IMR-90 (cell line): ENCODE measurements around the gene TTC7B. TPM values are rescaled to one million over a fixed set of nuclear protein-coding genes. Genes with fewer than 3 reads are reported as not detected.

Source experiments
- ATAC-seq: fragments of 200-7000 bp; cut with Tn5 transposase; 2 replicates; pipeline ENCODE4 v1.9.1; 2020; ENCODE audit warnings: low read depth, mild to moderate bottlenecking, moderate library complexity
- BruUV-seq: library from RNA; stranded (reverse); fragments of 400-500 nt; replicated peaks from 2 replicates; lab custom pipeline; 2021; lab: Mats Ljungman, UMichigan
- CTCF ChIA-PET: fragments of 300-600 bp; formaldehyde crosslinking; extraction: SDS; loops from one replicate; lab custom pipeline; 2021; ENCODE audit warnings: antibody characterized with exemption; lab: Yijun Ruan, JAX
- POLR2A ChIA-PET: fragments of 300-600 bp; sonication (Branson Sonifier 250); formaldehyde crosslinking; loops from one replicate; lab custom pipeline; 2022; ENCODE audit warnings: antibody characterized with exemption; ENCODE audit not compliant: unreplicated experiment; lab: Charles Lee
- DNase-seq: peaks from one replicate; pipeline ENCODE4 v3.0.0; 2013
- H2AFZ ChIP-seq: replicated peaks from 2 replicates; pipeline ENCODE3; 2013; ENCODE audit warnings: low read length, mild to moderate bottlenecking; ENCODE audit not compliant: poor library complexity
- H2AK5ac ChIP-seq: 2 replicates; pipeline ENCODE4 v1.6.1; 2013; ENCODE audit warnings: low read depth, low read length, inconsistent platforms
- H2AK9ac ChIP-seq: replicated peaks from 2 replicates; pipeline ENCODE3; 2013; ENCODE audit warnings: mild to moderate bottlenecking, low read depth, low read length, moderate library complexity; ENCODE audit not compliant: poor library complexity
- H2BK120ac ChIP-seq: 2 replicates; pipeline ENCODE4 v1.6.1; 2013; ENCODE audit warnings: low read depth, low read length, inconsistent platforms
- H2BK15ac ChIP-seq: 3 replicates; pipeline ENCODE4 v1.6.1; 2013; ENCODE audit warnings: low read depth, low read length, inconsistent platforms
- H2BK20ac ChIP-seq: 2 replicates; pipeline ENCODE4 v1.6.1; 2013; ENCODE audit warnings: low read depth, mild to moderate bottlenecking, inconsistent platforms, low read length, moderate library complexity
- H2BK5ac ChIP-seq: 2 replicates; pipeline ENCODE4 v1.6.1; 2013; ENCODE audit warnings: mild to moderate bottlenecking, low read depth, low read length, inconsistent platforms; ENCODE audit not compliant: poor library complexity, severe bottlenecking
- H3K14ac ChIP-seq: replicated peaks from 2 replicates; pipeline ENCODE4 v1.6.1; 2013; ENCODE audit warnings: low read depth, low read length, inconsistent platforms
- H3K18ac ChIP-seq: 2 replicates; pipeline ENCODE4 v1.6.1; 2013; ENCODE audit warnings: low read depth, low read length, control low read depth
- H3K23ac ChIP-seq: 2 replicates; pipeline ENCODE4 v1.6.1; 2013; ENCODE audit warnings: low read depth, low read length, inconsistent platforms
- H3K27ac ChIP-seq: 2 replicates; pipeline ENCODE4 v1.5.1; 2013; ENCODE audit warnings: mild to moderate bottlenecking, control low read depth, low read length; ENCODE audit not compliant: insufficient read depth
- H3K27me3 ChIP-seq: 2 replicates; pipeline ENCODE4 v1.6.1; 2013; ENCODE audit warnings: low read length; ENCODE audit not compliant: control insufficient read depth, insufficient read depth
- H3K36me3 ChIP-seq: 2 replicates; pipeline ENCODE4 v1.6.1; 2013; ENCODE audit warnings: low read length, mixed read lengths; ENCODE audit not compliant: control insufficient read depth, insufficient read depth
- H3K4ac ChIP-seq: 2 replicates; pipeline ENCODE4 v1.6.1; 2013; ENCODE audit warnings: low read depth, low read length, inconsistent platforms
- H3K4me1 ChIP-seq: 2 replicates; pipeline ENCODE4 v1.6.1; 2013; ENCODE audit warnings: low read length, mixed read lengths; ENCODE audit not compliant: control insufficient read depth, insufficient read depth
- H3K4me2 ChIP-seq: 2 replicates; pipeline ENCODE4 v1.6.1; 2013; ENCODE audit warnings: low read depth, mild to moderate bottlenecking, control low read depth, low read length, moderate library complexity
- H3K4me3 ChIP-seq: 2 replicates; pipeline ENCODE4 v1.5.1; 2013; ENCODE audit warnings: low read depth, mild to moderate bottlenecking, control low read depth, low read length, moderate library complexity; ENCODE audit not compliant: insufficient read depth
- H3K56ac ChIP-seq: 2 replicates; pipeline ENCODE4 v1.6.1; 2013; ENCODE audit warnings: low read length, inconsistent platforms; ENCODE audit not compliant: insufficient read depth; ENCODE audit errors: extremely low read depth
- H3K79me1 ChIP-seq, 2 experiments: 2 replicates each; pipeline ENCODE4 v1.6.1; 2013; ENCODE audit warnings: low read length in 2 of 2, inconsistent platforms in 1 of 2, low read depth in 1 of 2
- H3K9ac ChIP-seq: 2 replicates; pipeline ENCODE4 v1.6.1; 2013; ENCODE audit warnings: low read depth, low read length, control low read depth
- H3K9me1 ChIP-seq: 2 replicates; pipeline ENCODE4 v1.6.1; 2013; ENCODE audit warnings: low read length, inconsistent platforms; ENCODE audit not compliant: insufficient read depth
- H3K9me3 ChIP-seq: 2 replicates; pipeline ENCODE4 v1.6.1; 2013; ENCODE audit warnings: low read length; ENCODE audit not compliant: control insufficient read depth, insufficient read depth
- H4K20me1 ChIP-seq: 2 replicates; pipeline ENCODE4 v1.6.1; 2013; ENCODE audit warnings: low read length, inconsistent platforms; ENCODE audit not compliant: insufficient read depth
- H4K5ac ChIP-seq: 2 replicates; pipeline ENCODE4 v1.6.1; 2013; ENCODE audit warnings: mild to moderate bottlenecking, low read depth, low read length, control low read depth
- H4K8ac ChIP-seq, 2 experiments: 2 replicates each; pipeline ENCODE4 v1.6.1; 2013; ENCODE audit warnings: low read depth in 2 of 2, low read length in 2 of 2, control low read depth in 1 of 2, inconsistent platforms in 1 of 2
- H4K91ac ChIP-seq: 2 replicates; pipeline ENCODE4 v1.6.1; 2013; ENCODE audit warnings: low read depth, low read length, inconsistent platforms; ENCODE audit not compliant: insufficient read depth
- BHLHE40 ChIP-seq: fragments of 150-350 bp; IDR thresholded peaks from 2 replicates; pipeline ENCODE4 v1.6.1; 2016; ENCODE audit warnings: mild to moderate bottlenecking, low read depth, low read length
- CEBPB ChIP-seq: IDR thresholded peaks from 2 replicates; pipeline ENCODE4 v1.6.1; 2012; ENCODE audit warnings: low read depth, low read length, improper control_type of control experiment
- FOS ChIP-seq: fragments of 150-350 bp; IDR thresholded peaks from 2 replicates; pipeline ENCODE4 v1.6.1; 2016; ENCODE audit warnings: low read depth, low read length
- MAFK ChIP-seq: IDR thresholded peaks from 2 replicates; pipeline ENCODE4 v1.6.1; 2012; ENCODE audit warnings: low read depth, low read length, improper control_type of control experiment
- MAZ ChIP-seq: IDR thresholded peaks from 2 replicates; pipeline ENCODE4 v1.6.1; 2012; ENCODE audit warnings: low read depth, mild to moderate bottlenecking, low read length, improper control_type of control experiment, moderate library complexity, borderline replicate concordance
- MXI1 ChIP-seq: IDR thresholded peaks from 2 replicates; pipeline ENCODE4 v1.6.1; 2012; ENCODE audit warnings: low read depth, mild to moderate bottlenecking, low read length, moderate library complexity, borderline replicate concordance
- RAD21 ChIP-seq: IDR thresholded peaks from 2 replicates; pipeline ENCODE4 v1.6.1; 2012; ENCODE audit warnings: low read length, improper control_type of control experiment
- RCOR1 ChIP-seq: IDR thresholded peaks from 2 replicates; pipeline ENCODE4 v1.6.1; 2012; ENCODE audit warnings: mild to moderate bottlenecking, low read length, improper control_type of control experiment; ENCODE audit not compliant: insufficient replicate concordance
- RFX5 ChIP-seq: IDR thresholded peaks from 2 replicates; pipeline ENCODE4 v1.8.0; 2012; ENCODE audit warnings: low read depth, mild to moderate bottlenecking, low read length, moderate library complexity
- WGBS, 2 experiments: methylation state at CpG; one replicate each; pipeline versions ENCODE4 v1.1.5 to v1.1.7; 2013; ENCODE audit warnings: missing lambda C conversion rate in 2 of 2; ENCODE audit not compliant: insufficient read length in 1 of 2; ENCODE audit errors: extremely low coverage in 2 of 2; 5-methylcytosine and 5-hydroxymethylcytosine counted together
- dilution Hi-C: fragments of 300-500 bp; cut with HindIII; formaldehyde crosslinking; loops from one replicate; pipeline ENCODE4 v1.14.3; 2018; ENCODE audit warnings: low sequenced_read_pairs; ENCODE audit not compliant: unreplicated experiment
- in situ Hi-C: fragments of 300-500 bp; cut with MboI; formaldehyde crosslinking; loops from 3 replicates; pipeline ENCODE4 v1.14.3; 2019; ENCODE audit warnings: low sequenced_read_pairs, inconsistent platforms, mixed read lengths
- intact Hi-C: fragments of 100-400 bp; cut with micrococcal nuclease; formaldehyde crosslinking; loops from 2 replicates; pipeline ENCODE4 v1.10.0; 2022
- polyA plus RNA-seq, 3 experiments: library from polyadenylated mRNA; depleted of rRNA; stranded (reverse); fragments of >200 nt; gene quantifications; 2 replicates each; pipeline ENCODE4 v1.2.3, GENCODE V29; 2012; ENCODE audit warnings: low replicate concordance in 1 of 3
- total RNA-seq: library from RNA; depleted of rRNA; stranded (reverse); fragments of >200 nt; gene quantifications from 2 replicates; pipeline ENCODE4 v1.2.3, GENCODE V29; 2012
- TF ChIP-seq, protein P1 (sequence below): fragments of 150-350 bp; IDR thresholded peaks from 2 replicates; pipeline ENCODE4 v1.6.1; 2016; ENCODE audit warnings: low read depth, mild to moderate bottlenecking, low read length, moderate library complexity, borderline replicate concordance
- TF ChIP-seq, protein P2 (sequence below): fragments of 150-350 bp; IDR thresholded peaks from 2 replicates; pipeline ENCODE4 v1.6.1; 2017; ENCODE audit warnings: mild to moderate bottlenecking, antibody characterized with exemption, low read length, low read depth

TTC7B gene
- total and polyA plus RNA-seq, 2 of the 4 experiments (the other 2 are of a cell fraction): 18.1 to 35.3 TPM

DNA sequence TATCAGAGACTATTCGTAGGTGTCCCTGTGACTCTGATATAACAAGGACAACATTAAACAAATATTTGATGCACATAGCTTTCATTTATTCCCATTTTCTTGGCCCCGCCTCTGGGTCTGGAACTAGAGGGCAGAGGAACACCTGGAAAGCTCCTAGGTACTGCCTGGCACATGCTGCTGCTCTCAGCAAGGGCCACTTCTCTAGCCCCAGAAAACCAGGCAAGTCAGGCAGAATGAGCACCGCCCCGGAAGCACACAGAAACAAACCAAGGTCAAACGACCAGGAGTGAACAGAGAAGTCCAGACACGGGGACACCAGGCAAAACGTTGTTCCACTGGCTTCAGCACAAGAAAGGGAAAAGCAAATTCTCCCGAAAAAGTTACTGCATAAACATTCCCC lies 76.1 kb downstream of the TTC7B start (continued):
- TF ChIP-seq CEBPB (no peak), BHLHE40 (no peak), MXI1 (no peak)

DNA sequence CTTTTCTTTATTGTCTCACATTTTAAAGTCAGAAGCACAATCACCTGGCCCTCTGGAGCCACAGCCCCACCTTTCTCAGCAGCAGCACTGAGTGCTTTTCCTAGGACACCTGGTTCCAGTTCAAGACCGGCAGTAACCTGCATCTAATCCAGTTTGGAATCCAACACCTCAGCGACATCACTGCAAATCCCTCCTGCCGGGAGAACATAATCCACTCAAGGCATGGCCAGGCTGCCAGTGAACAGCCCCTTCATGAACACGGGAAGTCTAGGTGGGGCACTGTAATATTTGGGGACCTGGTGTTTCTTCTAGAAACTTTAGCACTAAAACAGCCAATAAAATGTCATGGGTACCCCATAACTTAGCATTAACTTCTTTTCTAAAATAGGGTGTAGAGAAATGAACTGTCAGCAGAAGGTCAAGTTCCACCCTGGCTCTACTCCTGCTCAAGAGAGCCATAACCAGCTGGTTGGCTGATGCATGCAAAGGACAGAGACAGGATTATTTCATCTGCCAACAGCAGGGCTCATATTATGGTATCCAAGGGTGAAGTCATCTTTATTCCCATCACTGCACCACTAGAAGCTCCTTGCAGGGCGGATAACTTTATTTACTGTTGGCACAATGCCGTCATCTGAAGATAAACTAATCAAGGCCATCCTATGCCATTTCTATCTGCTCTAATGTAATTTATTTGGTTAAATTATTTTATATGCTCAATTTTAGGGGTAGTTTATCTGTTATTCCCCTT lies 76.7 kb downstream of the TTC7B start:
- CTCF ChIA-PET: no interaction called here
- no peak overlapping the region for H3K4me2 ChIP-seq
- no peak overlapping the region for H2AFZ ChIP-seq
- WGBS, 2 experiments: no CpG with 5 or more reads among the region's 6 CpGs
- H4K8ac ChIP-seq: no peak overlapping the region
- H3K14ac ChIP-seq: no peak overlapping the region
- BruUV-seq: no TSS peak
- H3K4me1 ChIP-seq: peaks cover 2% of the 10 kb centered on the region; the same call in 1 of the 2 replicates
- no peaks in the 10 kb centered on the region for H3K27me3 ChIP-seq
- peak; percentile 34 for DNase-seq
- H3K9ac ChIP-seq: no peak overlapping the region
- no peaks in the 10 kb centered on the region; the same call in 1 of the 2 replicates for H3K36me3 ChIP-seq
- no peak overlapping the region for H3K56ac ChIP-seq
- no peaks in the 10 kb centered on the region for H4K20me1 ChIP-seq
- no peaks in the 10 kb centered on the region for H3K9me3 ChIP-seq
- ATAC-seq: peak; percentile 79
- dilution Hi-C loops (no loop called here), in situ Hi-C loops (no loop called here), intact Hi-C loops (no loop called here)
- H3K18ac ChIP-seq: no peak overlapping the region
- no peak overlapping the region for H2BK20ac ChIP-seq
- no peak overlapping the region for H3K4ac ChIP-seq
- no peak overlapping the region for H3K23ac ChIP-seq
- no peak overlapping the region for H2AK5ac ChIP-seq
- H3K79me1 ChIP-seq: peaks cover 0 to 10% of the 10 kb centered on the region in 2 experiments; a peak in 3 of 4 replicates
- H3K4me3 ChIP-seq: no peak overlapping the region
- no peak overlapping the region for H2BK15ac ChIP-seq
- TF ChIP-seq RAD21 (no peak), MAZ (no peak), MAFK (no peak), BHLHE40 (no peak), MXI1 (no peak), FOS (no peak), RCOR1 (no peak), RFX5 (no peak)
- TF ChIP-seq, protein P1, sequence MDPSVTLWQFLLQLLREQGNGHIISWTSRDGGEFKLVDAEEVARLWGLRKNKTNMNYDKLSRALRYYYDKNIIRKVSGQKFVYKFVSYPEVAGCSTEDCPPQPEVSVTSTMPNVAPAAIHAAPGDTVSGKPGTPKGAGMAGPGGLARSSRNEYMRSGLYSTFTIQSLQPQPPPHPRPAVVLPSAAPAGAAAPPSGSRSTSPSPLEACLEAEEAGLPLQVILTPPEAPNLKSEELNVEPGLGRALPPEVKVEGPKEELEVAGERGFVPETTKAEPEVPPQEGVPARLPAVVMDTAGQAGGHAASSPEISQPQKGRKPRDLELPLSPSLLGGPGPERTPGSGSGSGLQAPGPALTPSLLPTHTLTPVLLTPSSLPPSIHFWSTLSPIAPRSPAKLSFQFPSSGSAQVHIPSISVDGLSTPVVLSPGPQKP: no peak
- TF ChIP-seq, protein P2, sequence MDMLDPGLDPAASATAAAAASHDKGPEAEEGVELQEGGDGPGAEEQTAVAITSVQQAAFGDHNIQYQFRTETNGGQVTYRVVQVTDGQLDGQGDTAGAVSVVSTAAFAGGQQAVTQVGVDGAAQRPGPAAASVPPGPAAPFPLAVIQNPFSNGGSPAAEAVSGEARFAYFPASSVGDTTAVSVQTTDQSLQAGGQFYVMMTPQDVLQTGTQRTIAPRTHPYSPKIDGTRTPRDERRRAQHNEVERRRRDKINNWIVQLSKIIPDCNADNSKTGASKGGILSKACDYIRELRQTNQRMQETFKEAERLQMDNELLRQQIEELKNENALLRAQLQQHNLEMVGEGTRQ: no peak
- H4K91ac ChIP-seq: no peak overlapping the region
- POLR2A ChIA-PET: no interaction called here
- no peak overlapping the region for H2BK120ac ChIP-seq
- H2BK5ac ChIP-seq: no peak overlapping the region
- H3K27ac ChIP-seq: no peak overlapping the region
- H3K9me1 ChIP-seq: no peaks in the 10 kb centered on the region; the same call in 1 of the 2 replicates
- no peak overlapping the region for H4K5ac ChIP-seq
- no peak overlapping the region for H2AK9ac ChIP-seq
